ENCODE measurements around the gene PATL1. TPM values are rescaled to one million over a fixed set of nuclear protein-coding genes. Genes with fewer than 3 reads are reported as not detected.

PATL1 gene
- polyA plus RNA-seq (20.5 to 51.3 TPM (median 31.1 TPM) in 3 replicates), polyA minus RNA-seq (14.7 to 28.9 TPM (median 28.6 TPM) in 3 replicates)
- polyA plus RNA-seq (2011; ENCODE audit: low read depth) = 12.5 TPM
- 31.1 and 49.5 TPM in 2 replicates for polyA plus RNA-seq (2011; cell fraction: cytosol; rRNA removed)
- polyA plus RNA-seq (2011; cell fraction: nucleus; rRNA removed) = 42.6 and 47.4 TPM in 2 replicates
- 18.7 and 28.3 TPM in 2 replicates for polyA plus RNA-seq (2012; ENCODE audit: low replicate concordance)
- polyA minus RNA-seq (2011; cell fraction: cytosol; rRNA and poly(A)+ RNA removed) = 7.7 TPM
- 9.0 and 15.4 TPM in 2 replicates for polyA minus RNA-seq (2011; cell fraction: nucleus; rRNA and poly(A)+ RNA removed)

GRCh38 chr11:59668950-59669610 lies at the start of gene PATL1:
Gene PATL1 (minus strand): TSS chr11:59669037. CDS start chr11:59668895, 142 bp downstream.
- H3K27me3 ChIP-seq (ENCODE audit: control insufficient read depth, extremely low read depth, insufficient read depth, low read length) = no peaks in the 10 kb centered on the region
- H3K4me2 ChIP-seq (ENCODE audit: control insufficient read depth, extremely low read depth, insufficient read depth, low read depth, low read length) = peak within 1 kb of the TSS; percentile 93
- H3K36me3 ChIP-seq (ENCODE audit: control insufficient read depth in 2 of 2, extremely low read depth in 1 of 2, insufficient read depth in 2 of 2, low read length in 2 of 2) = peaks cover 3 to 7% of the 10 kb centered on the region in 2 experiments
- dilution Hi-C loops (cut with MboI; ENCODE audit: extremely low pct_ligation_motif_present, low sequenced_read_pairs) = no loop called here
- no peaks in the 10 kb centered on the region for H4K20me1 ChIP-seq (ENCODE audit: control insufficient read depth, extremely low read depth, insufficient read depth, low read length)
- peaks cover 38% of the 10 kb centered on the region for H3K79me2 ChIP-seq (ENCODE audit: control insufficient read depth, insufficient read depth, low read length)
- no peaks in the 10 kb centered on the region for H3K9me1 ChIP-seq (ENCODE audit: control insufficient read depth, extremely low read depth, insufficient read depth, low read length)
- peak within 1 kb of the TSS; percentile 80 to 97 (median 84) for H3K4me3 ChIP-seq (ENCODE audit: control insufficient read depth in 2 of 3, extremely low read depth in 1 of 3, insufficient read depth in 2 of 3, low read depth in 1 of 3, low read length in 3 of 3)
- TF ChIP-seq CTCF (optimal IDR thresholded peaks at IDR 0.05 in 1 of 3, IDR thresholded peaks at IDR 0.05 in 1 of 3, conservative IDR thresholded peaks at IDR 0.05 in 1 of 3; ENCODE audit: extremely low read depth in 1 of 3, insufficient read depth in 2 of 3, low read length in 3 of 3) = no peak
- no peak for TF ChIP-seq EZH2 (IDR thresholded peaks at IDR 0.05; ENCODE audit: low read length)
- H3K9ac ChIP-seq (ENCODE audit: control insufficient read depth, extremely low read depth, insufficient read depth, low read length) = peak within 1 kb of the TSS; percentile 97
- H3K9me3 ChIP-seq (ENCODE audit: control insufficient read depth, low read depth, low read length) = no peaks in the 10 kb centered on the region
- peak within 1 kb of the TSS; percentile 95 for H2AFZ ChIP-seq (ENCODE audit: control insufficient read depth, low read length)
- FAIRE-seq = peak; percentile 26
- H3K27ac ChIP-seq (ENCODE audit: control insufficient read depth, insufficient read depth, low read length) = peak within 1 kb of the TSS; percentile 98
- H3K4me1 ChIP-seq (ENCODE audit: control insufficient read depth, extremely low read depth, insufficient read depth, low read length) = peaks cover 22% of the 10 kb centered on the region
- peak; percentile 77 for DNase-seq (ENCODE audit: low read depth, low spot score)

GRCh38 chr11:59716051-59716450 lies 47.2 kb upstream of the PATL1 start:
- TF ChIP-seq EZH2 (IDR thresholded peaks at IDR 0.05; ENCODE audit: low read length) (no peak), CTCF (optimal IDR thresholded peaks at IDR 0.05 in 1 of 3, IDR thresholded peaks at IDR 0.05 in 1 of 3, conservative IDR thresholded peaks at IDR 0.05 in 1 of 3; ENCODE audit: extremely low read depth in 1 of 3, insufficient read depth in 2 of 3, low read length in 3 of 3) (no peak)
- Histone ChIP-seq H3K9ac (ENCODE audit: control insufficient read depth, extremely low read depth, insufficient read depth, low read length) (no peak overlapping the region), H3K79me2 (ENCODE audit: control insufficient read depth, insufficient read depth, low read length) (no peaks in the 10 kb centered on the region), H3K4me3 (ENCODE audit: control insufficient read depth in 2 of 3, extremely low read depth in 1 of 3, insufficient read depth in 2 of 3, low read depth in 1 of 3, low read length in 3 of 3) (no peak overlapping the region), H3K27me3 (ENCODE audit: control insufficient read depth, extremely low read depth, insufficient read depth, low read length) (no peaks in the 10 kb centered on the region), H4K20me1 (ENCODE audit: control insufficient read depth, extremely low read depth, insufficient read depth, low read length) (no peaks in the 10 kb centered on the region), H3K9me3 (ENCODE audit: control insufficient read depth, low read depth, low read length) (no peaks in the 10 kb centered on the region), H3K27ac (ENCODE audit: control insufficient read depth, insufficient read depth, low read length) (no peak overlapping the region), H2AFZ (ENCODE audit: control insufficient read depth, low read length) (no peak overlapping the region), H3K9me1 (ENCODE audit: control insufficient read depth, extremely low read depth, insufficient read depth, low read length) (no peaks in the 10 kb centered on the region), H3K4me1 (ENCODE audit: control insufficient read depth, extremely low read depth, insufficient read depth, low read length) (no peaks in the 10 kb centered on the region), H3K36me3 (ENCODE audit: control insufficient read depth in 2 of 2, extremely low read depth in 1 of 2, insufficient read depth in 2 of 2, low read length in 2 of 2) (no peaks in the 10 kb centered on the region), H3K4me2 (ENCODE audit: control insufficient read depth, extremely low read depth, insufficient read depth, low read depth, low read length) (no peak overlapping the region)
- DNase-seq (ENCODE audit: low read depth, low spot score) (no peak), FAIRE-seq (no peak)
- dilution Hi-C loops (cut with MboI; ENCODE audit: extremely low pct_ligation_motif_present, low sequenced_read_pairs) = no loop called here
